ENCODE results near the gene PIP4K2C.
A peak's percentile ranks its signal among the peaks of the same experiment; 100 is the strongest.
"Not testable (repeated sequence)": the region's sequence is repeated elsewhere in the genome, so short reads cannot be mapped to it uniquely, and the experiment has no call there.

PIP4K2C gene

GRCh38 chr12:57623811-57624390, 32.9 kb downstream of the PIP4K2C start:
- DNase-seq: no peak

DNA sequence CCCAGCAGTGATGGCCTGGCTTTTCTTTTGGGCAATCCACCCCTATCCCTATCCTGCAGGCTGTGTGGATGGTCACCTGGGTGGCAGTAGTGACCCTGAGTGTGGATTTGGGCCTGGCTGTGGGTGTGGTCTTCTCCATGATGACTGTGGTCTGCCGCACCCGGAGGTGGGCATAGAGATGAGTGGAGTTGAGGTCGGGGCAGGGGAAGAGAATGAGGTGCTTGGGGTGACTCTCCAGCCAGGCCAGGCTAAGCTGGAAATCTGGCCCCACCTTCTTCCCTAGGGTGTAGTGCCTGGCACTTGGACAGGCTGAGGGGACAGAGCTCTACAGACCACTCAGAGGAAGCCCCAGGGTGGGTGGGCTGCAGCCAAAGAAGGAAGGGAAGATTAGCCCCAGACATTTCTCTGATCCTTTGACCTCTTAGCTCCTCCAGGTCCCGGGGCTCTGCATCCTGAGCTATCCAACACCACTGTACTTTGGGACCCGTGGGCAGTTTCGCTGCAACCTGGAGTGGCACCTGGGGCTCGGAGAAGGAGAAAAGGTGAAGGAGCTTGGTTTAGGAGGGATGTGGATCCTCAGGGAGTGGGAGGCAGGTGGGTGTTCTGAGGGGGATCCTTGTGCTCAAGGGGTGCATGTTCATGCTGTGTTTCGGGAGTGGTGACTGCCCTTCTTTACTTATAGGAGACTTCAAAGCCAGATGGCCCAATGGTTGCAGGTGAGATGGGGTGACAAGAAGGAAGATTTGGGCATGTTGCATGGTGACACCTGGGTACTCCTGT, 33.6 kb downstream of the PIP4K2C start:
- no peak for DNase-seq

- DNase-seq: no peak
These were observed 34.5 kb downstream of the PIP4K2C start for GRCh38 chr12:57625261-57626032.

GRCh38 chr12:57626111-57626920, 35.3 kb downstream of the PIP4K2C start:
- no peak for DNase-seq

DNA sequence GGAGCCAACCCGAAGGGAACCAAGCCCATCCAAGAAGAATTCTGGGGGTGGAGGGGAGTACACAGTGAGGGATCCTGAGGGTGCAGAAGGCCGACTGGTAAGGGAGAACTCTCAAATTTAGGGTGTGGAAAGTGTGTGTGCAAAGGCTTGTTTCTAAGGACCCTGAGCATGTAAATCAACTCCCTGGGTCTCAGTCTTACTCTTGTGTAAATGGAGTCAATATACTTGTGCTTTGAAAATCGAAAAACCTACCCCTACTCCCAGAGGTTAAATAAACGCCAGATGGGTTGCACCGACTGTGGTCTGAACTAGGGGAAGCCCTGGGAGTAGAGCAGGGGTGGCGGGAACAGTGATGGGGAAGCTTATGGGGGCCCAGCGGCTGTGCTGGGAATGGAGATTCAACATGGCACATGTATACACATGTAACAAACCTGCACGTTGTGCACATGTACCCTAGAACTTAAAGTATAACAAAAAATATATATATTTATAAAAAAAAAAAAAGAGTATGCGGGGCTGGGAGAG, 36.0 kb downstream of the PIP4K2C start:
- DNase-seq: no peak

GRCh38 chr12:57627501-57628279, 36.7 kb downstream of the PIP4K2C start:
- DNase-seq: peak; percentile 63

- peak; percentile 4 for DNase-seq
These were observed 37.5 kb downstream of the PIP4K2C start for GRCh38 chr12:57628280-57629191.

DNA sequence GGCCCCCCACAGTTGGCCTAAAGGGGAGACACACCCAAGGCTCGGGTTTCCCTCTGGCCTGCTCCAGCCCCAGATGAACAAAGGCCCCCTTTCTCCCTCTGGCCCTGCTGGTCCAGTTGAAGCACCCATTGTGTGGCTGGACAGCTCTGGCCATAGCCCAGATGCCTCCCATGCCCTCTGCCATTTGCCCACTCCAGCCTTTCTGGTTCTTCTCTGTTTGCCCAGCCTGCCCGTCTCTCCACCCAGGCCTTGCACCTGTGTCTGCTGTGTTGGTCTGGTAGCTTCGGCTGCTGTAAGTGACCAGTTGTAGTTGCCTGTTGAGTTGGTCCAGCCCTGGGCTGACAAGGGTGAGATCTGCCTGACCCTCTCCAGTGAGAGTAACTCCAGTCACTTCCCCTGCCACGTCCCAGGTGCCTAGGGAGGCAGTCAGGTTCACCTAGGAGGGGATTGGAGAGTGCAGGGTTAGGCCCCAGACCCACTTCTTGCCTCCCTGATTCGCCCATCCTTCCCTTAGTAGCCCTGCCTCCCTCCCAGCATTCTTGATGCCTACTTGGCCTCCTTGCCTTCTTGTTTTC, 39.0 kb downstream of the PIP4K2C start:
- no peak for DNase-seq

- no peak for DNase-seq
These were observed 40.0 kb downstream of the PIP4K2C start for GRCh38 chr12:57630891-57631433.

GRCh38 chr12:57631566-57632072, 40.6 kb downstream of the PIP4K2C start:
- no peak for DNase-seq

DNA sequence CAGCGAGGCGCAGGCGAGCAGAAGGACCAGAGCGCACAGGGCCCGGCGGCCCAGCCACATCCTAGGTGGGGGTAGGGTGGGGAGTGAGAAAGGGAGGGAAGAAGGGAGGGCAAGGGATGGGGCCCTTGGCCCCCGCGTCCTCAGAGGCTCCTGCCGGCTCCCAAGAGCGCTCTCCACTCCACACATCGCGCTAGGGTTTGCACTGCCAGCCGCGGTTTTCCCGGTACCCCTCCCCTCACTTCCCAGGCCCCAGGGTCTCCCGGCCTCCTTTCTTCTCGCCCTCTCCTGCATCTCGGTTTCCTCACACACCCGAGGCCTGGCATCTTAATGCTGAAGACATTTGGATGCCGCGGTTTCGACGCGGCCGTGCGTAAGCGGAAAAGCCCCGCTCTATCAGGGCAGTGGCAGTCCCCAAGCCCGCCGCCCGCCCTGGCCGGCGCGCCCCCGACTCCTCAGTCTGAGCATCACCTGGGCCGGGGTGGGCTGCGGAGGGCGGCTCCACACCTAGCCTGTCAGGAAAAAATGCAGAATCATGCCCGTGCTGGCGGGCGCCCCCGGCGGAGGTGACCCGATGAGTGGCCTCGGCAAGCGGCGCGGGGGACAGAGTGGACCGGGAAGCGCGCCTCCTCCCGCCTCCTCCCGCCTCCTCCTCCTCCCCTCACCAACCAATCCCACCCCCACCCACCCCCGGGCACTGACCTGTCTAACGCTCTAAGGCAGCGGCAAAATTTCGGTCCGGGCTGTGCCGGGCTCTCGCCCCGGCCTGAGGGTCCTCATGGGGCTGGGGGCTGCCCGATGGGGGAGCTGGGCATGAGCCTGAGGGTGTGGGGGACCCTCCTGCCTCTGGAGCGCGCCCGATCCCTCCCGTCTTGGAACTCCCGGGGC, 41.3 kb downstream of the PIP4K2C start:
- DNase-seq: peak; percentile 79

DNA sequence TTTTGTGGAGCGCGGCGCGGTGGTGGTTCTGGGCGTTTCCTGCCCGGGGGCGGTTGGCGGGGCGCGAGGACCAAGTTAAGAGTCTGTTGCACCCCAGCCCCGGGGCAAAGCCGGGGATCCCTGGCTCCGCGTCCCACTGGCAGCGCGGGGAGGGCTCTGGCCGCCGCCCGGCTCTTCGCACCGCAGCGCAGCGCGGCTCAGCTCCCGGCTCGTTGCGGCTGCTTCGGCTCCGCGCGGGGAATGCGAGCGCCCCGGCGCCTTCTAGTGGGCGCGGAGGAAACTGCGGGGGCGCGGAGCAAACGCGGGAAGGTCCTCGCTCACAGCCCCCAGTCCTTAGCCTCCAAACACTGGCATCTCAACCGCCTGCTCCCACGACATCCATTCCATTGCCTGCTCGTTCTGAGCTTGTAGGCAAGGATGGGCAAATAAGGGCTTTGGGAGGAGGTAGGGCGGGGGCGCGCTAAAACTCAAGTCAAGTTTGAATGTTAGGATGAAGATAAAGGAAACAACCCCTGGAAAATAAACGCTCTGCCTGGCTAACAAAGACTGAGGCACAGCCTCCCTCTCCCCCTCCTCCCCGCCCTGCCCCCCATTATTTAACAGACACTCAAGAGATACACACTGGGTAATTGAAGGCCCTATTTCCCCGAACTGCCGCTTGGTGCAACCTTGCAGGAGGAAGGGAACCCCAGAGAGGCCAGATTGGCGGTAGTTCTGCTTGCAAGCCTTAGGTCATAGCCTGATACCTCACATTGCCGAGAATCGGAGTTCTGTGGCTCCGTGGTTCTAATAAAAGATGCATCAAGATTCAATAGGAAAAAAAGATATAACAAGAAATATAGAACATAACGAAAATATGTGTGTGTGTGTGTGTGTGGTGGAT, 42.2 kb downstream of the PIP4K2C start, which contains the start of gene B4GALNT1:
TSS of gene B4GALNT1 (minus strand) at position 244 of the 883 bp plus-strand sequence. CDS start 1,069 bp downstream, outside the sequence.
- peak; percentile 96 for DNase-seq

DNA sequence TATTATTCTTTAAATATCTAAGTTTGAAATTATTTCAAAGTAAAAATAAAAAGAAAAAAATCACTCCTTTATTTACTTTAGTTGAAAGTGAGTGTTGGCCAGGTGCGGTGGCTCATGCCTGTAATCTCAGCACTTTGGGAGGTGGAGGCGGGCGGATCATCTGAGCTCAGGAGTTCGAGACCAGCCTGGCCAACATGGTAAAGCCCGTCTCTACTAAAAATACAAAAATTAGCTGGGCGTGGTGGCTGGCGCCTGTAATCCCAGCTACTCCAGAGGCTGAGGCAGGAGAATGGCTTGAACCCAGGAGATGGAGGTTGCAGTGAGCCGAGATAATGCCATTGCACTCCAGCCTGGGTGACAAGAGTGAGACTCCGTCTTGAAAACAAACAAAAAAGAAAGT, 45.7 kb downstream of the PIP4K2C start:
- not testable (repeated sequence) for DNase-seq

DNA sequence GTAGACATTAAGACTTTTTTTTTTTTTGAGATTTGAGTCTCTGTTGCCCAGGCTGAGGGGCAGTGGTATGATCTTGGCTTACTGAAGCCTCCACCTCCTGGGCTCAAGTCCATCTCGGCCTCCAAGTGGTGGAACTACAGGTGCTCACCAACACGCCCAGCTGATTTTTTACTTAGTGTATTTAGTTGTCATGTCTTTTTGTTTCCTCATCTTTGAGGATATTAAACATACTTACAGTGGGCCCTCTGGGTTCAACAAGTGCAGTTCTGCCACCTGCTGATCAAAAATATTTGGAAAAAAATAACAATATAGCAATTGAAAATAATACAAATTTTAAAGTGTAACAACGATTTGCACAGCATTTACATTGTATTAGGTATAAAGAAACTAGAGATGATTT, 46.4 kb downstream of the PIP4K2C start:
- DNase-seq: no peak

- DNase-seq: no peak
These were observed 47.1 kb downstream of the PIP4K2C start for GRCh38 chr12:57638096-57638495.

DNA sequence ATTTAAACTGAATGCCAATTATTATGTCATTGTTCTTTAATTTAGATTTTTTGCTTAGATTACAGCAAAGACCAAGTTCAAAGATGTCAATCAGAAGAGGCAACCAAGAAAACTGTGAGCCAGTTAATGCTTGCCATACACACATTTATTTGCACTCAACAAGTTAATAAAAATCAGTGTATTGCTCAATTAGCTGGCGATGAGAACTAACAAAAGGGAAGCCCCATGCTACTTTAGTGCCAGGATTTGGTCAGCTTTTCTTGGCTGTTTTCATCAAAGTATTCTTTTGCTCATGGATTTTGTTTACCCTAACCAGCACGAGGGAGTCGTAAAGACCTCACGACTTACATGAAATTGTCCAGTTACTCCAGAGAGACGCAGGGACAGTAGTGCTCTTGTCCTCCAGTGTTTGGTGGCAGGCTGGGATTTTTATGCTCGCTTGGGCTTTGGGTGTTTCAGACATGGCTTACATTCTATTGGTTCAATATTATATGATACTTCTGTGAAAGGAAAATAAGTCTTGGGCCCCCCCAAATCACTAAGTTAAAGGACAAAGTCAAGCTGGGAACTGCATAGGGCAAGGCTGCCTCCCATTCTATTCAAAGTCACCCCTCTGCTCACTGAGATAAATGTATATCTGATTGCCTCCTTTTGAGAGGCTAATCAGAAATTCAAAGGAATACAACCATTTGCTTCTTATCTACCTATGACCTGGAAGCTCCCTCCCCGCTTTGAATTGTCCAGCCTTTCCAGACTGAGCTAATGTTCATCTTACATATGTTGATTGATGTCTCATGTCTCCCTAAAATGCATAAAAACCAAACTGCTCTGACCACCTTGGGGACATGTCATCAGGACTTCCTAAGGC, 49.4 kb downstream of the PIP4K2C start:
- DNase-seq: no peak
